Astrocyte (in vitro differentiated cells and primary cell): ENCODE results near the gene DCP2. TPM values are rescaled to one million over a fixed set of nuclear protein-coding genes. Genes with fewer than 3 reads are reported as not detected.

Source experiments
- DNase-seq: peaks from one replicate; pipeline ENCODE4 v3.0.0-alpha.2; 2010; ENCODE audit warnings: low read depth
- FAIRE-seq: peaks from 2 replicates; lab custom pipeline; 2011; peaks lifted over from hg19 to GRCh38; lab: Jason Lieb, UNC
- H2AFZ ChIP-seq: 2 replicates; pipeline ENCODE4 v1.6.0; 2012; ENCODE audit warnings: low read depth, low read length, inconsistent platforms
- H3K27ac ChIP-seq: 2 replicates; pipeline ENCODE4 v1.5.1; 2011; ENCODE audit warnings: low read depth, low read length, inconsistent platforms
- H3K27me3 ChIP-seq: 2 replicates; pipeline ENCODE4 v1.6.0; 2011; ENCODE audit warnings: low read length, inconsistent platforms; ENCODE audit not compliant: insufficient read depth
- H3K36me3 ChIP-seq: 2 replicates; pipeline ENCODE4 v1.5.1; 2011; ENCODE audit warnings: low read length, inconsistent platforms; ENCODE audit not compliant: insufficient read depth
- H3K4me1 ChIP-seq: 2 replicates; pipeline ENCODE4 v1.5.1; 2011; ENCODE audit warnings: low read length, inconsistent platforms; ENCODE audit not compliant: insufficient read depth
- H3K4me2 ChIP-seq: 2 replicates; pipeline ENCODE4 v1.6.0; 2012; ENCODE audit warnings: low read length, inconsistent platforms
- H3K4me3 ChIP-seq: 2 replicates; pipeline ENCODE4 v1.5.1; 2011; ENCODE audit warnings: low read depth, mild to moderate bottlenecking, low read length, inconsistent platforms; ENCODE audit not compliant: insufficient read depth
- H3K79me2 ChIP-seq: 2 replicates; pipeline ENCODE4 v1.6.0; 2012; ENCODE audit warnings: mild to moderate bottlenecking, low read length, inconsistent platforms; ENCODE audit not compliant: insufficient read depth
- H3K9ac ChIP-seq: 2 replicates; pipeline ENCODE4 v1.6.0; 2012; ENCODE audit warnings: mild to moderate bottlenecking, low read length, inconsistent platforms
- H3K9me3 ChIP-seq: 2 replicates; pipeline ENCODE4 v1.5.1; 2012; ENCODE audit warnings: low read depth, mild to moderate bottlenecking, low read length, inconsistent platforms; ENCODE audit not compliant: insufficient read depth
- H4K20me1 ChIP-seq: 2 replicates; pipeline ENCODE4 v1.6.0; 2012; ENCODE audit warnings: low read length, inconsistent platforms; ENCODE audit not compliant: insufficient read depth
- H3K27ac Mint-ChIP-seq: one replicate; pipeline ENCODE4 v1.8.0; 2021; ENCODE audit warnings: mild to moderate bottlenecking, mixed read lengths; ENCODE audit not compliant: unreplicated experiment
- H3K27me3 Mint-ChIP-seq: one replicate; pipeline ENCODE4 v1.8.0; 2021; ENCODE audit warnings: low read depth, mixed read lengths; ENCODE audit not compliant: unreplicated experiment
- H3K36me3 Mint-ChIP-seq: one replicate; pipeline ENCODE4 v1.8.0; 2021; ENCODE audit warnings: low read depth, mixed read lengths; ENCODE audit not compliant: unreplicated experiment
- H3K4me1 Mint-ChIP-seq: one replicate; pipeline ENCODE4 v1.8.0; 2021; ENCODE audit warnings: low read depth, mixed read lengths; ENCODE audit not compliant: unreplicated experiment
- H3K4me3 Mint-ChIP-seq: one replicate; pipeline ENCODE4 v1.8.0; 2021; ENCODE audit warnings: mild to moderate bottlenecking, moderate library complexity, mixed read lengths; ENCODE audit not compliant: unreplicated experiment
- H3K9me3 Mint-ChIP-seq: one replicate; pipeline ENCODE4 v1.8.0; 2021; ENCODE audit warnings: mild to moderate bottlenecking, mixed read lengths; ENCODE audit not compliant: unreplicated experiment
- EZH2 ChIP-seq: IDR thresholded peaks from 2 replicates; pipeline ENCODE4 v1.6.1; 2012; ENCODE audit warnings: mild to moderate bottlenecking, low read length, inconsistent platforms; ENCODE audit not compliant: insufficient read depth
- total RNA-seq: library from RNA; stranded (reverse); gene quantifications from 2 replicates; pipeline ENCODE4 v1.2.1, GENCODE V29; 2021
- TF ChIP-seq, protein P1 (sequence below): IDR thresholded peaks from 2 replicates; pipeline ENCODE4 v1.5.1; 2011; ENCODE audit warnings: low read depth, mild to moderate bottlenecking, inconsistent platforms, low read length, moderate library complexity; ENCODE audit not compliant: insufficient read depth

DCP2 gene
- total RNA-seq, 1 donor from 2014 or later, result 48.9 TPM

DNA sequence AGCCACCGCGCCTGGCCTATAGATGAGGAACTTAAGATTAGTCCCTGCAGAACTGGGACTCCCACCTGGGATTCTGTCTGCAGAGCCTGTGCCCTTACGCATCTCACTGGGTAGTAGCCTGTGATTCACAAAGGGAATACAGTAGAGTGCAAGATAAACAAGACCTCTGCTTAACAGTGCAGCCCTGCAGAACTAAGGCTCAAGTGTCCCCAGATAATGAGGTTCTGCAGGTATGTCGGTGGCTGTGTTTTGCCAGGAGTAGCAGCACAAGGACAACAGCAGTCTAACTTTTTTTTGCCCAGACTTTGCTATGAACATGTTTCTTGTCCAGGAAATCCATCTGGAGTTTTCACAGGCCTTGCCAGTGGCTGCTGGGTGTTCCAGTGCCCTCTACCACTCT lies 59.7 kb downstream of the DCP2 start:
- Histone ChIP-seq H3K27ac (no peak overlapping the region), H3K4me3 (no peak overlapping the region), H4K20me1 (no peaks in the 10 kb centered on the region), H3K9me3 (no peaks in the 10 kb centered on the region), H3K4me2 (no peak overlapping the region), H3K27me3 (no peaks in the 10 kb centered on the region), H3K4me1 (peaks cover 28% of the 10 kb centered on the region), H3K79me2 (no peaks in the 10 kb centered on the region), H2AFZ (no peak overlapping the region), H3K36me3 (no peaks in the 10 kb centered on the region), H3K9ac (no peak overlapping the region)
- Mint-ChIP-seq H3K27me3 (no peaks in the 10 kb centered on the region), H3K4me1 (peaks cover 45% of the 10 kb centered on the region), H3K4me3 (no peak overlapping the region), H3K36me3 (peaks cover 24% of the 10 kb centered on the region), H3K27ac (no peak overlapping the region), H3K9me3 (no peaks in the 10 kb centered on the region)
- DNase-seq (no peak), FAIRE-seq (no peak)
- TF ChIP-seq EZH2, result no peak
- TF ChIP-seq, protein P1, sequence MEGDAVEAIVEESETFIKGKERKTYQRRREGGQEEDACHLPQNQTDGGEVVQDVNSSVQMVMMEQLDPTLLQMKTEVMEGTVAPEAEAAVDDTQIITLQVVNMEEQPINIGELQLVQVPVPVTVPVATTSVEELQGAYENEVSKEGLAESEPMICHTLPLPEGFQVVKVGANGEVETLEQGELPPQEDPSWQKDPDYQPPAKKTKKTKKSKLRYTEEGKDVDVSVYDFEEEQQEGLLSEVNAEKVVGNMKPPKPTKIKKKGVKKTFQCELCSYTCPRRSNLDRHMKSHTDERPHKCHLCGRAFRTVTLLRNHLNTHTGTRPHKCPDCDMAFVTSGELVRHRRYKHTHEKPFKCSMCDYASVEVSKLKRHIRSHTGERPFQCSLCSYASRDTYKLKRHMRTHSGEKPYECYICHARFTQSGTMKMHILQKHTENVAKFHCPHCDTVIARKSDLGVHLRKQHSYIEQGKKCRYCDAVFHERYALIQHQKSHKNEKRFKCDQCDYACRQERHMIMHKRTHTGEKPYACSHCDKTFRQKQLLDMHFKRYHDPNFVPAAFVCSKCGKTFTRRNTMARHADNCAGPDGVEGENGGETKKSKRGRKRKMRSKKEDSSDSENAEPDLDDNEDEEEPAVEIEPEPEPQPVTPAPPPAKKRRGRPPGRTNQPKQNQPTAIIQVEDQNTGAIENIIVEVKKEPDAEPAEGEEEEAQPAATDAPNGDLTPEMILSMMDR, result no peak

GRCh38 chr5:113036826-113037225 lies 60.2 kb downstream of the DCP2 start:
- H3K9ac ChIP-seq, result no peak overlapping the region
- Mint-ChIP-seq H3K36me3 (peaks cover 24% of the 10 kb centered on the region), H3K4me1 (peaks cover 40% of the 10 kb centered on the region), H3K4me3 (no peak overlapping the region), H3K27ac (no peak overlapping the region), H3K27me3 (no peaks in the 10 kb centered on the region), H3K9me3 (no peaks in the 10 kb centered on the region)
- H3K4me3 ChIP-seq, result no peak overlapping the region
- H3K4me1 ChIP-seq, result peaks cover 28% of the 10 kb centered on the region
- no peak for TF ChIP-seq EZH2
- TF ChIP-seq, protein P1, result no peak
- H3K27ac ChIP-seq, result no peak overlapping the region
- H3K79me2 ChIP-seq, result no peaks in the 10 kb centered on the region
- H2AFZ ChIP-seq, result no peak overlapping the region
- H4K20me1 ChIP-seq, result no peaks in the 10 kb centered on the region
- H3K9me3 ChIP-seq, result no peaks in the 10 kb centered on the region
- DNase-seq, result no peak
- H3K4me2 ChIP-seq, result no peak overlapping the region
- no peaks in the 10 kb centered on the region for H3K27me3 ChIP-seq
- no peak for FAIRE-seq
- H3K36me3 ChIP-seq, result no peaks in the 10 kb centered on the region

GRCh38 chr5:113038136-113038535 lies 61.5 kb downstream of the DCP2 start:
- no peak overlapping the region for H3K4me3 ChIP-seq
- TF ChIP-seq EZH2, result no peak
- TF ChIP-seq, protein P1, result no peak
- no peak overlapping the region for H3K9ac ChIP-seq
- FAIRE-seq (no peak), DNase-seq (no peak)
- Mint-ChIP-seq H3K27ac (no peak overlapping the region), H3K4me1 (peaks cover 35% of the 10 kb centered on the region), H3K9me3 (no peaks in the 10 kb centered on the region), H3K27me3 (no peaks in the 10 kb centered on the region), H3K36me3 (peaks cover 26% of the 10 kb centered on the region), H3K4me3 (no peak overlapping the region)
- no peaks in the 10 kb centered on the region for H4K20me1 ChIP-seq
- H3K36me3 ChIP-seq, result no peaks in the 10 kb centered on the region
- no peaks in the 10 kb centered on the region for H3K27me3 ChIP-seq
- no peaks in the 10 kb centered on the region for H3K79me2 ChIP-seq
- no peak overlapping the region for H2AFZ ChIP-seq
- H3K4me1 ChIP-seq, result peaks cover 27% of the 10 kb centered on the region
- no peaks in the 10 kb centered on the region for H3K9me3 ChIP-seq
- no peak overlapping the region for H3K27ac ChIP-seq
- H3K4me2 ChIP-seq, result no peak overlapping the region
